IMR-90 (cell line): ENCODE data around the gene TRNAU1AP. TPM values are rescaled to one million over a fixed set of nuclear protein-coding genes. Genes with fewer than 3 reads are reported as not detected.

Experiments
- ATAC-seq: fragments of 200-7000 bp; cut with Tn5 transposase; 2 replicates; pipeline ENCODE4 v1.9.1; 2020; ENCODE audit warnings: low read depth, mild to moderate bottlenecking, moderate library complexity
- BruUV-seq: library from RNA; stranded (reverse); fragments of 400-500 nt; replicated peaks from 2 replicates; lab custom pipeline; 2021; lab: Mats Ljungman, UMichigan
- CTCF ChIA-PET: fragments of 300-600 bp; formaldehyde crosslinking; extraction: SDS; loops from one replicate; lab custom pipeline; 2021; ENCODE audit warnings: antibody characterized with exemption; lab: Yijun Ruan, JAX
- POLR2A ChIA-PET: fragments of 300-600 bp; sonication (Branson Sonifier 250); formaldehyde crosslinking; loops from one replicate; lab custom pipeline; 2022; ENCODE audit warnings: antibody characterized with exemption; ENCODE audit not compliant: unreplicated experiment; lab: Charles Lee
- DNase-seq: peaks from one replicate; pipeline ENCODE4 v3.0.0; 2013
- H2AFZ ChIP-seq: replicated peaks from 2 replicates; pipeline ENCODE3; 2013; ENCODE audit warnings: low read length, mild to moderate bottlenecking; ENCODE audit not compliant: poor library complexity
- H2AK5ac ChIP-seq: 2 replicates; pipeline ENCODE4 v1.6.1; 2013; ENCODE audit warnings: low read depth, low read length, inconsistent platforms
- H2AK9ac ChIP-seq: replicated peaks from 2 replicates; pipeline ENCODE3; 2013; ENCODE audit warnings: mild to moderate bottlenecking, low read depth, low read length, moderate library complexity; ENCODE audit not compliant: poor library complexity
- H2BK120ac ChIP-seq: 2 replicates; pipeline ENCODE4 v1.6.1; 2013; ENCODE audit warnings: low read depth, low read length, inconsistent platforms
- H2BK15ac ChIP-seq: 3 replicates; pipeline ENCODE4 v1.6.1; 2013; ENCODE audit warnings: low read depth, low read length, inconsistent platforms
- H2BK20ac ChIP-seq: 2 replicates; pipeline ENCODE4 v1.6.1; 2013; ENCODE audit warnings: low read depth, mild to moderate bottlenecking, inconsistent platforms, low read length, moderate library complexity
- H2BK5ac ChIP-seq: 2 replicates; pipeline ENCODE4 v1.6.1; 2013; ENCODE audit warnings: mild to moderate bottlenecking, low read depth, low read length, inconsistent platforms; ENCODE audit not compliant: poor library complexity, severe bottlenecking
- H3K14ac ChIP-seq: replicated peaks from 2 replicates; pipeline ENCODE4 v1.6.1; 2013; ENCODE audit warnings: low read depth, low read length, inconsistent platforms
- H3K18ac ChIP-seq: 2 replicates; pipeline ENCODE4 v1.6.1; 2013; ENCODE audit warnings: low read depth, low read length, control low read depth
- H3K23ac ChIP-seq: 2 replicates; pipeline ENCODE4 v1.6.1; 2013; ENCODE audit warnings: low read depth, low read length, inconsistent platforms
- H3K27ac ChIP-seq: 2 replicates; pipeline ENCODE4 v1.5.1; 2013; ENCODE audit warnings: mild to moderate bottlenecking, control low read depth, low read length; ENCODE audit not compliant: insufficient read depth
- H3K27me3 ChIP-seq: 2 replicates; pipeline ENCODE4 v1.6.1; 2013; ENCODE audit warnings: low read length; ENCODE audit not compliant: control insufficient read depth, insufficient read depth
- H3K36me3 ChIP-seq: 2 replicates; pipeline ENCODE4 v1.6.1; 2013; ENCODE audit warnings: low read length, mixed read lengths; ENCODE audit not compliant: control insufficient read depth, insufficient read depth
- H3K4ac ChIP-seq: 2 replicates; pipeline ENCODE4 v1.6.1; 2013; ENCODE audit warnings: low read depth, low read length, inconsistent platforms
- H3K4me1 ChIP-seq: 2 replicates; pipeline ENCODE4 v1.6.1; 2013; ENCODE audit warnings: low read length, mixed read lengths; ENCODE audit not compliant: control insufficient read depth, insufficient read depth
- H3K4me2 ChIP-seq: 2 replicates; pipeline ENCODE4 v1.6.1; 2013; ENCODE audit warnings: low read depth, mild to moderate bottlenecking, control low read depth, low read length, moderate library complexity
- H3K4me3 ChIP-seq: 2 replicates; pipeline ENCODE4 v1.5.1; 2013; ENCODE audit warnings: low read depth, mild to moderate bottlenecking, control low read depth, low read length, moderate library complexity; ENCODE audit not compliant: insufficient read depth
- H3K56ac ChIP-seq: 2 replicates; pipeline ENCODE4 v1.6.1; 2013; ENCODE audit warnings: low read length, inconsistent platforms; ENCODE audit not compliant: insufficient read depth; ENCODE audit errors: extremely low read depth
- H3K79me1 ChIP-seq, 2 experiments: 2 replicates each; pipeline ENCODE4 v1.6.1; 2013; ENCODE audit warnings: low read length in 2 of 2, inconsistent platforms in 1 of 2, low read depth in 1 of 2
- H3K9ac ChIP-seq: 2 replicates; pipeline ENCODE4 v1.6.1; 2013; ENCODE audit warnings: low read depth, low read length, control low read depth
- H3K9me1 ChIP-seq: 2 replicates; pipeline ENCODE4 v1.6.1; 2013; ENCODE audit warnings: low read length, inconsistent platforms; ENCODE audit not compliant: insufficient read depth
- H3K9me3 ChIP-seq: 2 replicates; pipeline ENCODE4 v1.6.1; 2013; ENCODE audit warnings: low read length; ENCODE audit not compliant: control insufficient read depth, insufficient read depth
- H4K20me1 ChIP-seq: 2 replicates; pipeline ENCODE4 v1.6.1; 2013; ENCODE audit warnings: low read length, inconsistent platforms; ENCODE audit not compliant: insufficient read depth
- H4K5ac ChIP-seq: 2 replicates; pipeline ENCODE4 v1.6.1; 2013; ENCODE audit warnings: mild to moderate bottlenecking, low read depth, low read length, control low read depth
- H4K8ac ChIP-seq, 2 experiments: 2 replicates each; pipeline ENCODE4 v1.6.1; 2013; ENCODE audit warnings: low read depth in 2 of 2, low read length in 2 of 2, control low read depth in 1 of 2, inconsistent platforms in 1 of 2
- H4K91ac ChIP-seq: 2 replicates; pipeline ENCODE4 v1.6.1; 2013; ENCODE audit warnings: low read depth, low read length, inconsistent platforms; ENCODE audit not compliant: insufficient read depth
- BHLHE40 ChIP-seq: fragments of 150-350 bp; IDR thresholded peaks from 2 replicates; pipeline ENCODE4 v1.6.1; 2016; ENCODE audit warnings: mild to moderate bottlenecking, low read depth, low read length
- CEBPB ChIP-seq: IDR thresholded peaks from 2 replicates; pipeline ENCODE4 v1.6.1; 2012; ENCODE audit warnings: low read depth, low read length, improper control_type of control experiment
- CHD1 ChIP-seq: IDR thresholded peaks from 2 replicates; pipeline ENCODE4 v1.6.1; 2012; ENCODE audit warnings: low read depth, low read length, improper control_type of control experiment
- CTCF ChIP-seq: conservative IDR thresholded peaks from 2 replicates; pipeline ENCODE4 v1.5.1; 2012; ENCODE audit warnings: mild to moderate bottlenecking, low read depth, low read length, improper control_type of control experiment
- ELK1 ChIP-seq: fragments of 150-350 bp; IDR thresholded peaks from 2 replicates; pipeline ENCODE4 v1.6.1; 2016; ENCODE audit warnings: low read depth, mild to moderate bottlenecking, low read length, moderate library complexity, borderline replicate concordance
- FOS ChIP-seq: fragments of 150-350 bp; IDR thresholded peaks from 2 replicates; pipeline ENCODE4 v1.6.1; 2016; ENCODE audit warnings: low read depth, low read length
- MAFK ChIP-seq: IDR thresholded peaks from 2 replicates; pipeline ENCODE4 v1.6.1; 2012; ENCODE audit warnings: low read depth, low read length, improper control_type of control experiment
- MAZ ChIP-seq: IDR thresholded peaks from 2 replicates; pipeline ENCODE4 v1.6.1; 2012; ENCODE audit warnings: low read depth, mild to moderate bottlenecking, low read length, improper control_type of control experiment, moderate library complexity, borderline replicate concordance
- MXI1 ChIP-seq: IDR thresholded peaks from 2 replicates; pipeline ENCODE4 v1.6.1; 2012; ENCODE audit warnings: low read depth, mild to moderate bottlenecking, low read length, moderate library complexity, borderline replicate concordance
- NFE2L2 ChIP-seq: fragments of 150-350 bp; IDR thresholded peaks from 2 replicates; pipeline ENCODE4 v1.6.1; 2016; ENCODE audit warnings: low read depth, mild to moderate bottlenecking, low read length
- POLR2A ChIP-seq: IDR thresholded peaks from 2 replicates; pipeline ENCODE4 v1.6.1; 2012; ENCODE audit warnings: mild to moderate bottlenecking, low read depth, low read length
- RAD21 ChIP-seq: IDR thresholded peaks from 2 replicates; pipeline ENCODE4 v1.6.1; 2012; ENCODE audit warnings: low read length, improper control_type of control experiment
- RCOR1 ChIP-seq: IDR thresholded peaks from 2 replicates; pipeline ENCODE4 v1.6.1; 2012; ENCODE audit warnings: mild to moderate bottlenecking, low read length, improper control_type of control experiment; ENCODE audit not compliant: insufficient replicate concordance
- RFX5 ChIP-seq: IDR thresholded peaks from 2 replicates; pipeline ENCODE4 v1.8.0; 2012; ENCODE audit warnings: low read depth, mild to moderate bottlenecking, low read length, moderate library complexity
- SMC3 ChIP-seq: fragments of 150-350 bp; IDR thresholded peaks from 2 replicates; pipeline ENCODE4 v1.6.1; 2016; ENCODE audit warnings: low read depth, mild to moderate bottlenecking, antibody characterized with exemption, low read length, moderate library complexity
- USF2 ChIP-seq: fragments of 150-350 bp; IDR thresholded peaks from 2 replicates; pipeline ENCODE4 v1.6.1; 2017; ENCODE audit warnings: mild to moderate bottlenecking, antibody characterized with exemption, low read length, low read depth
- WGBS, 2 experiments: methylation state at CpG; one replicate each; pipeline versions ENCODE4 v1.1.5 to v1.1.7; 2013; ENCODE audit warnings: missing lambda C conversion rate in 2 of 2; ENCODE audit not compliant: insufficient read length in 1 of 2; ENCODE audit errors: extremely low coverage in 2 of 2; 5-methylcytosine and 5-hydroxymethylcytosine counted together
- dilution Hi-C: fragments of 300-500 bp; cut with HindIII; formaldehyde crosslinking; loops from one replicate; pipeline ENCODE4 v1.14.3; 2018; ENCODE audit warnings: low sequenced_read_pairs; ENCODE audit not compliant: unreplicated experiment
- in situ Hi-C: fragments of 300-500 bp; cut with MboI; formaldehyde crosslinking; loops from 3 replicates; pipeline ENCODE4 v1.14.3; 2019; ENCODE audit warnings: low sequenced_read_pairs, inconsistent platforms, mixed read lengths
- intact Hi-C: fragments of 100-400 bp; cut with micrococcal nuclease; formaldehyde crosslinking; loops from 2 replicates; pipeline ENCODE4 v1.10.0; 2022
- polyA plus RNA-seq, 3 experiments: library from polyadenylated mRNA; depleted of rRNA; stranded (reverse); fragments of >200 nt; gene quantifications; 2 replicates each; pipeline ENCODE4 v1.2.3, GENCODE V29; 2012; ENCODE audit warnings: low replicate concordance in 1 of 3
- total RNA-seq: library from RNA; depleted of rRNA; stranded (reverse); fragments of >200 nt; gene quantifications from 2 replicates; pipeline ENCODE4 v1.2.3, GENCODE V29; 2012

TRNAU1AP gene
- total and polyA plus RNA-seq, 2 of the 4 experiments (the other 2 are of a cell fraction), result 23.3 to 23.8 TPM

DNA sequence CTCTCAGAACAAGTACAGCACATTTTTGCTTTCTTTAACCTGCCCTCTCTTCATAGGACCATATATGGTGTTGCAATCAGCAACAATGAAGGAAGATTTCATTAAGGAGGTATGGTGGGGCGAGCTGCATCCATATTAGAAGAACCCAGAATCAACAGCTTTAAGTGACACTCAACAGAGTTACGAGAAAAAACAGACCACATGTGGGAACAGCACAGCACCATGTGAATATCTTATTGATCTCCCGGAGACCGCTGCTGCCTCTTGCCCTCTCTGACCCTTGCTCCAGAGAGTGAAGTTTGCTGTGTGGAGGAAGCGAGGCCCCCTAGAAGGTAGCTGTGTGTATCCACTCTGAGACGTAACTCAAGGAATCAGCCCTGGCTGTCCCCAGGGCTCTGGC, 52.1 kb downstream of the TRNAU1AP start:
- DNase-seq (no peak), ATAC-seq (no peak)
- peaks cover 10% of the 10 kb centered on the region for H4K20me1 ChIP-seq
- H2BK20ac ChIP-seq, result no peak overlapping the region
- H3K4me1 ChIP-seq, result peaks cover 8% of the 10 kb centered on the region
- no peaks in the 10 kb centered on the region for H3K9me3 ChIP-seq
- H4K8ac ChIP-seq, result no peak overlapping the region
- peaks cover 24% of the 10 kb centered on the region for H3K36me3 ChIP-seq
- 100% methylated on average over 1 of the region's 6 CpGs; no CpG with 5 or more reads in 1 of the 2 experiments for WGBS, 2 experiments
- intact Hi-C loops (loop anchor here (5.0 kb wide), 1 partner anchor 343 kb away; no protein-coding TSS in a partner anchor), in situ Hi-C loops (loop anchor here (5.0 to 10.0 kb wide), 4 partner anchors 88 to 350 kb away; partner anchors contain the start of genes PHACTR4 and SESN2), dilution Hi-C loops (no loop called here)
- H4K5ac ChIP-seq, result no peak overlapping the region
- BruUV-seq, result no TSS peak
- POLR2A ChIA-PET, result no interaction called here
- no peak overlapping the region for H3K4me3 ChIP-seq
- H3K23ac ChIP-seq, result no peak overlapping the region
- H2AFZ ChIP-seq, result no peak overlapping the region
- H3K14ac ChIP-seq, result no peak overlapping the region
- TF ChIP-seq USF2 (no peak), FOS (no peak), RAD21 (no peak), MXI1 (no peak), ELK1 (no peak), POLR2A (no peak), RFX5 (no peak), RCOR1 (no peak), SMC3 (no peak), BHLHE40 (no peak), CEBPB (no peak), CTCF (no peak), MAFK (no peak), NFE2L2 (no peak), CHD1 (no peak), MAZ (no peak)
- no peak overlapping the region for H2AK5ac ChIP-seq
- H3K4ac ChIP-seq, result no peak overlapping the region
- H3K56ac ChIP-seq, result no peak overlapping the region
- no peak overlapping the region for H4K91ac ChIP-seq
- no peak overlapping the region for H3K9ac ChIP-seq
- peaks cover 6% of the 10 kb centered on the region for H3K9me1 ChIP-seq
- no peaks in the 10 kb centered on the region for H3K27me3 ChIP-seq
- no peak overlapping the region for H3K27ac ChIP-seq
- H2BK15ac ChIP-seq, result no peak overlapping the region
- H3K4me2 ChIP-seq, result no peak overlapping the region
- peaks cover 0 to 6% of the 10 kb centered on the region in 2 experiments; a peak in 1 of 4 replicates for H3K79me1 ChIP-seq
- H2BK120ac ChIP-seq, result no peak overlapping the region
- no peak overlapping the region for H3K18ac ChIP-seq
- no peak overlapping the region for H2AK9ac ChIP-seq
- CTCF ChIA-PET, result interaction anchor here (1.2 kb wide), 1 partner anchor 131 kb away, joined by 3 read pairs; the partner anchor contains the start of gene YTHDF2
- H2BK5ac ChIP-seq, result no peak overlapping the region
